HG03342 (cell line): ENCODE measurements around the gene FAM13B.

ENCODE experiments used
- ATAC-seq: cut with Tn5 transposase; IDR thresholded peaks from one replicate; pipeline ENCODE4 v1.9.1; 2021; ENCODE audit warnings: mild to moderate bottlenecking, moderate library complexity; ENCODE audit not compliant: unreplicated experiment

The FAM13B gene

DNA sequence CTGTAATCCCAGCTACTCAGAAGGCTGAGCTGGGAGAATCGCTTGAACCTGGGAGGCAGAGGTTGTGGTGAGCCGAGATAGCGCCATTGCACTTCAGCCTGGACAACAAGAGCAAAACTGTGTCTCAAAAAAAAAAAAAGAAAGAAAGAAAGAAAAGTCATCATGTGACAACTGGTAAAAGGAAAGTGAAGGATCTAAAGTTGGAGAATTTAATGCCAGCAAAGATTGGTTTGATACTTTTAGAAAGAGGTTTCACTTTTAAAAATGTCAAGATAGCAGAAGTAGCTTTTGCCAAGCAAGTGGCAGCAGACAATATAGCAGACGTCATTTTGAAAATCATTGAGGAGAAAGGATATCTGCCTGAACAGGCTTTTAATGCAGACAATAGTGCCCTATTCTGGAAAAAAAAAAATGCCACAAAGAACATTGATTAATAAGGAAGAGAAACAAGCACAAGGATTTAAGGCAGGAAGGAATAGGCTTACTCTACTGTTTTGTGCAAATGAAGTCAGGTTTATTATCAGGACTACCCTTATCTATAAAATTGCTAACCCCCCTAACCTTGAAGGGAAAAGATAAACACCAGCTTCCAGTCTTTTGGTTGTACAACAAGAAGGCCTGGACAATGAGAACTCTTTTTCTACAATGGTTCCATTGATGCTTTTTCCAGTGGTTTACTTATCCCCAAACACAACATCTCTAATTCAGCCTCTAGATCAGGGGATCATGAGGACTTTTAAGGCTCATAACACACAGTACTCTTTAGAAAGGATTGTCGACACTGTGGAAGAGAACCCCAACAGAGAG lies 131.7 kb downstream of the FAM13B start:
- ATAC-seq, result no peak

GRCh38 chr5:137899493-137899892 lies 133.4 kb downstream of the FAM13B start:
- ATAC-seq, result no peak

DNA sequence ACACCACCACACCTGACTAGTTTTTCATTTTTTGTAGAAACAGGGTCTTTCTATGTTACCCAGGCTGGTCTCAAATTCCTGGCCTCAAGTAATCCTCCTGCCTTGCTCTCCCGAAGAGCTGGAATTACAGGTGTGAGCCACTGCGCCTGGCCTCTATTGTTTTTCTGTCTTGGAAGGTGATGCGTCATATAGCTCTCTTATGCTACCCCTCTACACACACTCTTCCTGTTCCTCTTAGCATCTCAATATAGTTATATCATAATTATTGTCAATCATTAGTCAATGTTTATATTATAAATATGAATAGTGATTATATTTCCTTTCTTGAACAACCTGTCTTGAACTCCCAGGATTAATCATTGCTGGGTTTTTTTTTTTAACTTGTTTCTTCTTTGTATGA lies 136.3 kb downstream of the FAM13B start:
- ATAC-seq, result no peak

DNA sequence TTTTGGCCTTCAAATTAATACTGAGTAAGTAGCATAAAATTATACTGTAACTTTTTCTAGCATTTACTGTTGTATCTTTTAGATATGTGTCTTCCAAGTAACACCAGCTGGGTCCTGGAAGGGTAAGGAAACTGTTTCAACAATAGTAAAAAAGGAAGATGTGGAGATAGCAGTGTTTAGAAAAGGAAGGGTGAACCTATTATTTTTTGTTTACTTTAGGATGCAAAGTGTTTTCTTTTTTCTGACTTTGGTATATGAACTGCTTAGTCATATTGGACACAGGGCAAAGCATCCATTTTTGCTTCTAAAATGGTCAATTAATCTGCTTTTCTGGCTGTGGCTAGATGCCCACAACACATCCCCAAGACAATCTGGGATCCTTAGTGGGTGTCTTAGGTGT lies 138.3 kb downstream of the FAM13B start:
- ATAC-seq, result no peak

DNA sequence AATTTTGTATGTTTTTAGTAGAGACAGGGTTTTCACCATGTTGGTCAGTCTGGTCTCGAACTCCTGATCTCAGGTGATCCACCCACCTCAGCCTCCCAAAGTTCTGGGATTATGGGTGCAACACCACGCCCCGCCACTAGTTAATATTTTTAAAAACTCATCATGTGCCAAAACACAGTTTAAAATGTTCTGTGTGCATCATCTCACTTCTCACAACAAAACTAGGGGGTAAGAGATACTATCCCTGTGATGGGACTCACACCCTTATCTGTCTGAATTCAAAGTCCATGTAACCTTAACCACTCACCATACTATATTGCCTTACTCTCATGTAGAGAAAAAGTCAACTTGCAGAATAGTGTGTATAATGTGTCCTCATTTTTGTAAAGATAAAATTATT lies 141.0 kb downstream of the FAM13B start:
- no peak for ATAC-seq

GRCh38 chr5:137890845-137891244 lies 142.0 kb downstream of the FAM13B start:
- no peak for ATAC-seq

- peak; percentile 95 for ATAC-seq
These were observed 143.8 kb downstream of the FAM13B start, which contains the start of gene PKD2L2 for GRCh38 chr5:137888863-137889759. TSS of gene PKD2L2 (plus strand) at chr5:137889457. CDS start at chr5:137889492, 35 bp downstream.

GRCh38 chr5:137888466-137888862 lies 144.4 kb downstream of the FAM13B start:
- no peak for ATAC-seq
